AG08395 (cell line): ENCODE data around the gene ATP6V0C.
"Not testable (repeated sequence)": the region's sequence is repeated elsewhere in the genome, so short reads cannot be mapped to it uniquely, and the experiment has no call there.

Experiments
- DNase-seq: peaks from one replicate; pipeline ENCODE4 v3.0.0; 2012; ENCODE audit warnings: mixed read lengths, low spot score

ATP6V0C gene

DNA sequence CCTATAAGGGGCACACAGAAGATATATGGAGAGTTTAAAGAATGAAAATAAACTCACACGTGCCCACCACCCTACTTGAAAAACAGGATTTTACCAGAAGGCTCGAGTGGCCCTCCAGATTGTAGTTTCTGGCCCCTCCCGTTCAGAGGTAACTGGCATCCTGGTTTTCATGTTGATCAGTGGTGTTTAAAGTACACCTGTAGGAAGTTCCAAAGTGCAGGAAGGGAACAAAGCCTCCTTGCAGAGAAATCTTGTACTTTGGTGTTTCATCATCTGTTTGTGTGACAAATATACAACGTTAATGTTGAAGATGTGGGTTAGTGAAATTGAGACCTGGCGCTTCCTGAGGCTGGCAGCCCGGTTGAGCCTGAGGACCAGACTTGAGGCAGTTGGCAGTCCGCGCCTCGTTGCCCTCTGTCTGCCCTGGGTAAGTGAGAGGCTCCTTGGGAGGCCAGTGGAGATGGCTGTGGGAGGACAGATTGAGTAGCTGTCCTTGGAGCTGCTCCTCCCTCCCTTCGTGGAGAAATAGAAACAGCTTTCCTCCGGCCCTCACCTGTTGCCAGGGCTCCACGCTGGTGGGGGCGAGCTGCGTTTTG lies 36.6 kb downstream of the ATP6V0C start:
- not testable (repeated sequence) for DNase-seq

DNA sequence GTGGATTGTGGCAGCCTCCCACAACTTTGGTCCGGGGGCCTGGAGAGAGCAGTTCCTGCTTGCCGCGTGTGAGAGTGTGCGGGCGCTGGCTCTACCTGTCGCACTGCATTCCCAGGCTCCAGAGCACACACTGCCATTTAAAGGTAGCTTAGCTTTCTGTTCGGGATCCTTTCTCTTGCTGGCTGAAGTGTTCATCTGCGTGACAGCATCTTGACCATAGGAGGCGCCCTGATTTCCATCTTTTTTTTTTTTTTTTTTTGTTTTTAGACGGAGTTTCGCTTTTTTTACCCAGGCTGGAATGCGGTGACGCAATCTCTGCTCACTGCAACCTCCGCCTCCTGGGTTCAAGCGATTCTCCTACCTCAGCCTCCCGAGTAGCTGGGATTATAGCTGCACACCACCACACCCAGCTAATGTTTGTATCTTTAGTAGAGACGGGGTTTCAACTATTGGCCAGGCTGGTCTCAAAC lies 37.7 kb downstream of the ATP6V0C start:
- DNase-seq, result not testable (repeated sequence)

DNA sequence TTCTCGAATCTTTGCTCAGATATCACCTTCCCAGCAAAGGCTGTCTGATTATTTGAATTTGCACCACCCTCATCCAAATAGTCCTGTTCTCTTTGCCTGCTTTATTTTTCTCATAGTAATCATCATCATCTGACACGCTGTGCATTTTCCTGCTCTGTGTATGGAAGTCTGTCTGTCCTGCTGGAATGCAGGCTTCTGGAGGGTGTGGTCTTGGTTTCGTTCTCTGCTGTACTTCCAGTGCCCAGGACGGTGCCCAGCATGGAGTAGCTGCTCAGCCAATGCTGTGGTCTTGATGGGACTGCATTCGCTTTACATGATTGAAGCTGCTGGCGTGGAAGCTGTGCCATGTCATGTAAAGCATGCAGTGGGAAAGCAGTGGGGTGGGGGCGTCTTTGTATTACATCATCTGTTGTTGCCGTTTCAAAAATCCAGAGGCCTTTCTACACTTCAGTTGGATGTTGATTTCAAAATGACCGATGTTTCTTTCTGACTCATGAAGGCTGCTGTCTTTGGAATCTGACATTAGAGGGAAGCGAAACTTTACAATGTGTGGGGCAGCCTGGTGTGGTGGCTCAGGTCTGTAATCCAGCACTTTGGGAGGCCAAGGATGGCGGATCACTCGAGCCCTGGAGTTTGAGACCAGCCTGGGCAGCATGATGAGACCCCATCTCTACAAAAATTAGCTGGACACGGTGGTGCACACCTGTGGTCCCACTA lies 41.1 kb downstream of the ATP6V0C start:
- DNase-seq, result not testable (repeated sequence)

DNA sequence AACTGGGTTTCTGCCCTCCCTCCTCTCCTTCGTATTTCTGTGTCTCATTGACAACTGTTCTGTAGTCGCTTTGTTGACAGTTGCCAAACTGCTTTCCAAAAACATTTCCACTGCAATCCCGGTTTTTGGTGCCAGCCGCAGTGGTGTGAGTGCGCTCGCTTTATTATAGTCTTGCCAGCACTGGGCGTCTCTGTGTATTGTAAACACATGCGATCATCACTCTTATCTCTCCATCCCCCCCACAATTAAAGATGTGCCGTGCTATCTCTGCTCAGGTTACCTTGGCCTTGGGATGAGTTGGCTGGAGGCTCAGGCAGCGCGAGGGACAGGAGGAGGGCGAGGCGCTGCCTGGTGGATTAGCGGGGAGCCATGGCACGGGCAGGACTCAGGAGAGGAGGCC lies 43.4 kb downstream of the ATP6V0C start:
- DNase-seq, result not testable (repeated sequence)

DNA sequence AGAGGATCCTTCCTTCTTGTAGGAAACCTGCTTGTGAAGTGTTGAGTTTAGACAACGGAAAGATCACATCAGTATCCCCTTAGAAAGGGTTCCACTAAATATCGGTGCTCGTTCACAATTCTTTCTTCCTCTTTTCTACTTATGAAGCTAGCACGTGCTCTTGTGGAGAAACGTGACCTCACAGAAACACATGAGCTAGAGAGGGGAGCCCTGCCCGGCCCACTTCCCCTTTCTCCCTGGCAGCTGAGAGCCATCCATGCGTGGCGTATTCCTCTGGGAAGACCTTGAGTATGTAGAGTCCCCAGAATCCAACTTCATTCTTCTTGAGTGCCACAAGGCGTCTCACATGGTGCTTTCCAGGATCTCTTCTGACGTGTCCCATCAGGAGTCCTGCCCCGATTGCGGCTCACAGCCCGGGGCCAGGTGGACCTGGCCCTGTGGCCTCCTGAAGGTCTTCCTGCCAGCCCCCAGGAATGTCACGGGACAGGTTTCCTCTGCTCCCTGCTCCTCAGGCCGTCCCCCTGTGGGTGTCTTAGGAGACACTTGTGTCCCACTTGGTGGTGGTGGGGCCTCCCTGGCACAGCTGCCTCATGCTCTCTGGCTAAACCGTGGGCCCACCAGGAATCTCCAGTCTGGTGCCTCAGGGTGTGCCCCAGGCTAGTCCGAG lies 46.5 kb downstream of the ATP6V0C start:
- DNase-seq, result not testable (repeated sequence)

DNA sequence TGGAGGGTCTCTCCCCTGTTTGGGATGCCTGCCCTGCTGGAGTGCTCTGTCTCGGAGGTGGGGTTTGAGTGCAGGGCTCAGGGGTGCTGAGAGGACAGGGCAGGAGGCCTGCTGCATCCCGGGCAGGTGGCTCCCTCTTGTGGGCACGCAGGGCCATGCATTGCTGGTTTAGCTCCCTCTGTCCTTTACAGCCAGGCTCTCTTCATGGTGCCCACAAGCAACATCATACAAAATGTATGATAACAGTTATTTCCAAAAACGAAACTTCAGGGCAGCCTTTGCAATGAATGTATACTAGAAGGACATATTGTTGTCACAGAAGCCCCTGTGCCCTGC lies 47.0 kb downstream of the ATP6V0C start:
- DNase-seq, result not testable (repeated sequence)

DNA sequence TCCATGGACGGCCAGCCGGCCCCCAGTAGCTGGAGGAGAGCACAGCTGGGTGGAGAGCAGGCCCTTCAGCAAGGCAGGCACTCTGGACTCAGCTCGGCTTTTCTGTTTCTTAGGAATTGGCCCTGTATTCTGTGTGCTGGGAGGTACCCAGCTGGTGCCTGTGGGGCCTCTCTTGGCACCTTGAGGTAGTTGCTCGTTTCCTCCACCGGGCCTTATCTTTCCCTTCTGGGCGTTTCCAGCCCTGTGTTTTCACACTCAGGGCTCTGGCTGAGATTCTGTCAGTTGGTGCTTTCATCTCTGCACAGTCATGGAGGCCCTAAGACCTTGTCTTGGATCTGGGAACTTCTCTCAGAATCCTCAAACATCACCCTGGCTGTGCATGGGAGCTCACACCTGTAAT lies 53.8 kb downstream of the ATP6V0C start:
- not testable (repeated sequence) for DNase-seq

DNA sequence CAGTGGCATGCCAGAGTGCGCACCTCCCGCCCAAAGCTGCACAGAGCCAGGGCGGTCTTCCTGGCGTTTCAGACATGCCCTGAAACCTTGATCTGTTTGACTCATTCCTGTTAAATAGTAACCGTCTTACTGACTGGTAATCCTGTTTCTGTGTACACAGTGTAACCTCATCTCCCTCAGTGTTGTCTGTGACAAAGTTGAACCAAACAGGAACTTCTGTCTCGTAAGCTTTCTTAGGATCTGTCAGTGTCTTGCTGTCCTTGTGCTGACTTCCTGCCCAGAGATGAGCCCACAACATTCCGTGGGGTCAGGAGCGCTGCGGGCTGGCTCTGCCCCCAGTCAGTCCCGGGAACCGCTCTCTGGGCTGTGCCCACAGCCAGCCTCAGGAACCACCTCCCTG lies 54.8 kb downstream of the ATP6V0C start:
- DNase-seq, result not testable (repeated sequence)
